ENCODE measurements around the gene CCNJL.
A peak's percentile ranks its signal among the peaks of the same experiment; 100 is the strongest.

Gene CCNJL

DNA sequence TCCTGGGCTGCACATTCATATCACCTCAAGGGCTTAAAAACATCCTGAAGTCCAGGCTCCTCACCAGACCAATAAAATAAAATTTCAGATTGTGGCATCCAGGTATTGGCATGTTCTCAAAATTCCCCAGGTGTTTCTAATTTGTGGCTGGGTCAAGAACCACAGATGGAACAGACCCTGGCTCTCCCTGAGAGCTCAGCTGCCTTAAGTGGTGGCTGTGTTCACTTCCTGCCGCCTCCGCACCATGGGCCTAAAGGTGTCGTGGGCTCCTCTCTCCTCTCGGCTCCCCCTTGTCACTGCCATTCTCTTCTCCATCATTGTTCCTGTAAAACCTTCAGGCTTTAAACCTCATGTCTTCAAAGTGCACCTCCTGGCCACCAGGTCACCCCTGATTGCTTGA lies 17.8 kb upstream of the CCNJL start:
- no peak for DNase-seq

DNA sequence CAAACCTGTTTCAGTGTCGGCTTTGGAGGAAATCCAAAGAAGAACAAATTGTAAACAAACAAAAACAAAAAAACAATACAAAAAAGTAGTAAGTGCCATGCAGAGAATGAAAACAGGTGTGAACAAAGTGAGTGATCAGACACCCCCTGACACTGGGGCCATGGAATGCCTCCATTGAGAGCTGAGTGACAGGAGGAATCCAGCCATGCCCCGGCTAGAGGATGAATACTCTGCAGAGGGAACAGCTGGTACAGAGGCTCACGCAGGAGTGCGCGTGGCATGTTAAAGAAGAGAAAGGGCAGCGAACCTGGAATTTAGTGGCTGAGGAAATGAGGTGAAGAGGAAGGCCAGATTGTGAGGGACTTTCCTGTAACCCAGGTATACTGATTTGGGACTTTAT lies 15.5 kb upstream of the CCNJL start:
- no peak for DNase-seq

DNA sequence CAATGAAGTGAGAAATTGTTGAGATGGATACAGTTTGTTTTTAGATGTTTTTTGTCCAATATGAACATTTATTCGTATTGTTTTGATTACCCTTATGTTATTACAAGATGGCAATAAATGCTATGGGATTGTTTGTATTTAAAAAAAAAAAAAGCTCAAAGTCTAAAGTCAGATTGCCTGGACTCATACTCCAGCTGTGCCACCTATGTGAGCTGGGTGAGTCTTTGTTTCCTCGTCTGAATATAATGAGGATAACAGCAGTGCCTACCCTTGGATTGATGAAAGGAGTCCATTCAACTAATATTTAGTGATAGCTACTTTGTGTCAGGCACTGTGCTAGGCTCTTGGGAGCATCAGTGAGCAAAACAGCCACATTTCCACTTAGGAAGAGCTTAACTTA lies 14.6 kb upstream of the CCNJL start:
- no peak for DNase-seq

- no peak for DNase-seq
Observed at GRCh38 chr5:160325716-160326115, 13.4 kb upstream of the CCNJL start.

DNA sequence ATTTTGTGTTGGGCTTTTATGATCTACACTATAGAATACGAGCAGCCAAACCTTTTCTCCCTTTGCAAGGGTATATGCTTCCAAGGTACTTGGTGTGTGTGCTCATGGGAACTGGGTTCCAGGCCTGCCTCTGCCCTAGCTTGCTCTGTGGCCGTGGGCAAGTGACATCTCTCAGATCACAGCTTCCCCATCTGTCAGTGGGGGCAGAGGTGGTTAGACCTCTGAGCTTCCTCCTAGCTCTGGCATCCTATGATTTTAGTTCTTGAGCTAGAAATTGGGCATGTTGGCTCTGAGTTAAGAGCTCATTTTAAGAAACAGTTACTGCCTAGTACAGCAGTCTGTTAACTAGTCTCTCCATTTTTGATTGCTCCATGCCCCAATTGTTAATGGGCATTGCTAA lies 12.5 kb upstream of the CCNJL start:
- no peak for DNase-seq

DNA sequence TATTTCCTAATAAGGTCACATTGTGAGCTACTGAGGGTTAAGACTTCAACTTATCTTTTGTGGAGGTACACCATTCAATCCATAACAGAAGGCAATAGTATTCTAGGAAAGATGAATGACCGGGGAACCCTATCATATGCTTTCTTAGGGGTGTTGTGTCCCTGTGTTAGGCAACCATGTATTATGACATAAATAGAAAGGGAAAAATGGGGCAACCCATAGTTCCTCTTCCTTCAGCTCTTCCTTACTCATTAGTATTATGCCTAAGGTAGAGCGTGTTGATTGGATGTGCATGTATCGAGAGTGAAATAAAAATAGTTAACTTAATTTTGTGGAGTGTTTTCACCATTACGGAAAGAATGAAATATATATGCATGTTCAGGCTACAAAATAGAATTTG lies 6.0 kb upstream of the CCNJL start:
- peak; percentile 56 to 71 for DNase-seq

DNA sequence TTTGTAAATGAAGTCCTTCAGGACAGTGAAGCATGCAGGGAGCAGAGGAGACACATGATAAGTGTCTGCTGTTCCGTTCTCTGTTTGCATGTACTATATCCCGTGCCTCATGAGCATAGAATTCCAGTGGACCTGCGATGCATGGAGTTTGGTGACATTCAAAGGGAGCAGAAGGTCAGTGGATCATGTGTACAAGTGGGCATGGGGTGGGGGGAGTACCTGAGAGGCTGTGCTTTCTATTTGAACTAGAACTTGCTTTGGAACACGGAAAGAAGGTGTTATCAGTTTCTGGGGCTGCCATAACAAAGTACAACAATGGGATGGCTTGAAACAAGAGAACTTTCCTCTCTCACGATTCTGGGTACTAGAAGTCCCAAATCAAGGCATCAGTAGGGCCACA lies 5.1 kb upstream of the CCNJL start:
- DNase-seq, result no peak

GRCh38 chr5:160315968-160316367 lies 3.6 kb upstream of the CCNJL start:
- no peak for DNase-seq

GRCh38 chr5:160312960-160313727 lies 780 bp upstream of the CCNJL start:
- DNase-seq, result no peak

- no peak for DNase-seq
Observed at GRCh38 chr5:160311491-160312133, 752 bp downstream of the CCNJL start.

- DNase-seq, result no peak
Observed at GRCh38 chr5:160310552-160311295, 1.6 kb downstream of the CCNJL start.

GRCh38 chr5:160310140-160310539 lies 2.2 kb downstream of the CCNJL start:
- no peak for DNase-seq

GRCh38 chr5:160306696-160307095 lies 5.7 kb downstream of the CCNJL start:
- no peak for DNase-seq

- no peak for DNase-seq
Observed at GRCh38 chr5:160305319-160305718, 7.0 kb downstream of the CCNJL start.

DNA sequence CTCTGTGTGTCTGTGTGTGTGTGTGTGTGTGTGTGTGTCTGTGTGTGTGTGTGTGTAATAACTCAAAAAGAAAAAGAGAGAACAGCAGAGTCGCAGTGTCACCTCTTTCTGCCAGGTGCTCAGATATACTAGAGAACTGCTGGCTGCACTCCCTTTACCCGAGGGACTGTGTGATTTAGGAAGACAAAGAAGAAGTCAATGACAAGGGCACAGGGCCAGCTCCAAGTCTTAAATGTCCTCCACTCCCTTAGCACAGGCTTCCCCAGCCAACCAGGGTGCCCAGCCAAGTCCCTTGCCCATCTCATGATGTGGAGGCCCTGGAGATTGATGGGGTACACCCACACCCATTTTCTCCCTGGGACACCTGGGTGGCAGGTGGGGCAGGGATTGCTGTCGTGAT lies 8.7 kb downstream of the CCNJL start:
- no peak for DNase-seq

- no peak for DNase-seq
Observed at GRCh38 chr5:160298189-160298588, 14.2 kb downstream of the CCNJL start.

- DNase-seq, result no peak
Observed at GRCh38 chr5:160297776-160298175, 14.6 kb downstream of the CCNJL start.

- DNase-seq, result no peak
Observed at GRCh38 chr5:160297004-160297403, 15.4 kb downstream of the CCNJL start.

GRCh38 chr5:160296496-160296895 lies 15.9 kb downstream of the CCNJL start:
- no peak for DNase-seq

DNA sequence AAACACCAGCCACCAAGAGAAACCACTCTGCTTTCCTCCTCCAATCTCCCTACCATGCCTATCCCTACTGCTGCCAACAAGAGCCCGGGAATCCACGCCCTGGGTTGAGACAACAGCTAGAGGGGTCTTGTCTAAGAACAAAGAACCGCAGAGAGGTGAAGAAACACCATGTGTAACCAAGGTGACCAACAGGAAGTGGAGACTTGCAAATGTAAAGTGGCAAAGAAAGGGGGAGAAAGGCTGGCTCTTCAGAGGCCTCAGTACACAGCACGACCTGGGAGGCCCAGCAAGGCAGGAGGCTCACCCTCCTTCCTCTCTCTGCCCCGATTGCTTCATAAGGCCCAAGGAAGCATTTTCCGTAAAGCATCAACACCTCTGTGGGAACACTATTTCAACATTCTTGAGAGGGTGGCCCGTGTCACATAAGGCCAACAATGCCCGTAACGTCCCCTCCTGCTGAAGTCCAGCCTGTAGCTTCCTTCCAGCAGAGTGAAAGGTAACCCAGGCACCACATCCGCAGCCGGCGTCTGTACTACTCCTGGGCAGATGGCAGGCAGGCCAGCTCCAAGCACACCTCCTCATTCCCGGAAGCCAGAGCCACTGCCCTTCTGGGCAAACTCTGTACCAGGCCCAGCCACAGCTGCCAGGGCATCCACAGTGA lies 18.3 kb downstream of the CCNJL start:
- DNase-seq, result no peak

DNA sequence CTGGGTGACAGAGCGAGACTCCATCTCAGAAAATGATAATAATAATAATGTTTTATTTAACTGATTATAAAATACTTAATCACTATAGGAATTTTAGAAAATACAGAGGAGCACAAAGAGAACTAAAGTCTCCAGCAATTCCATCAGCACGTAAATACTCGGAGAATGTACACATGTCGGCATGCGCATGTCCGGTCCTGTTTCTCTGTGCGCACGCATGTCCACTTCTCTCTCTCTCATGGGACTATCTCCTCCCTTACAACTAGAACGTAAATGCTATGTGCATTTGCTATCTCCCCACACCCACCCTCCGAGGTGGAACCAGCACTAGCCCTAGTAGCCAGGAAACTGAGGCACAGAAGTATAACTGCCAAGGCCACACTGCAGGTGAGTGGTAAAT lies 19.0 kb downstream of the CCNJL start:
- no peak for DNase-seq

DNA sequence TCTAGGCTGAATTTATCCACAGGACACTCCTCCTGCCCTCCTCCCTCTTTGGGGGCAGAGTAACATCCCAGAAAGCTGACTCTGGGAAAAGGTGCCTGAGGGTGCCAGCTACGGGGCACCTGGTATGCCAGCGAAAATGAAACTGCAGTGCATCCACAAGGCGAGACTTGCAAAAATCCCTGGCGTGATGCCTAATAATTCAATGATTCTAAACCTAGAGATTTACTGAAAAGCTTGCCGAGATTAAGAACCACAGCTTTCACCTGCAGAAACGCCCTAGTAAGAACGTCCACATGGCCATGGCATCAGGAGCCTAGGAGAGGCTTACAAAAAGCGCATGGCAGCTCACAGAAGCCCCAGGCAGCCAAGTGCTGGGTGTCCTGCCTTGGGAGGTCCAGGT lies 20.9 kb downstream of the CCNJL start:
- no peak for DNase-seq

- DNase-seq, result no peak
Observed at GRCh38 chr5:160290751-160291150, 21.6 kb downstream of the CCNJL start.

DNA sequence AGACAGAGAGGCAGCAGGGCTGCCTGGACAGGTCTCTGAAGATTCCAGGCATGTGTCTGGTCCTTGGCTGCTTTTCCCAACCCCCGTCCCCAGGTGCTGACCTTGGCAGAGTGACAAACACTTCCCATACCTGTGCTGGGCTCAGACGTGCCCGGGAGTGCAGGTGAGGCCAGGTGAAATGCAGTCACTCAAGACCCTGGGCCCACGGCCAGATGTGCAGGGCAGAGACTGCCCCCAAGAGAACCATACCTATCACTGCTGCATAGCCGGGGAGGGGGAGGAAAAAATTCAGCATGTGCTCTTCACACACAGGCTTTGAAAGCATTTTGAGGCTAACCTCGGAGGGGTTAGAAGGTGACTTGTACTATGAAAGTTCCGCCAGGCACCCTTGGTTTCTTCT lies 22.6 kb downstream of the CCNJL start:
- no peak for DNase-seq

All from AML-193 (cell line).